Trophoblast cell (in vitro differentiated cells and primary cell): ENCODE results near the gene SLC30A3.

Source experiments
- DNase-seq, 2 donors: peaks; one replicate each; pipeline ENCODE4 v3.0.0-alpha.2; 2016
- H2AFZ ChIP-seq: 2 replicates; pipeline ENCODE4 v1.6.1; 2013; ENCODE audit warnings: low read length, moderate library complexity, mild to moderate bottlenecking; ENCODE audit not compliant: insufficient read depth, poor library complexity
- H2AK5ac ChIP-seq: 2 replicates; pipeline ENCODE4 v1.6.1; 2013; ENCODE audit warnings: mild to moderate bottlenecking, low read length
- H2BK120ac ChIP-seq: 2 replicates; pipeline ENCODE4 v1.6.1; 2013; ENCODE audit warnings: low read length, mild to moderate bottlenecking, moderate library complexity; ENCODE audit not compliant: insufficient read depth, poor library complexity
- H2BK12ac ChIP-seq: 2 replicates; pipeline ENCODE4 v1.6.1; 2013; ENCODE audit warnings: mild to moderate bottlenecking, low read length, moderate library complexity
- H2BK5ac ChIP-seq: 2 replicates; pipeline ENCODE4 v1.6.1; 2013; ENCODE audit warnings: low read length, low read depth, moderate library complexity, mild to moderate bottlenecking; ENCODE audit not compliant: poor library complexity
- H3K14ac ChIP-seq: 2 replicates; pipeline ENCODE4 v1.6.1; 2013; ENCODE audit warnings: mild to moderate bottlenecking, low read length
- H3K18ac ChIP-seq: 2 replicates; pipeline ENCODE4 v1.6.1; 2013; ENCODE audit warnings: mild to moderate bottlenecking, low read length
- H3K23ac ChIP-seq: 2 replicates; pipeline ENCODE4 v1.6.1; 2013; ENCODE audit warnings: low read length
- H3K27ac ChIP-seq: 2 replicates; pipeline ENCODE4 v1.5.1; 2013; ENCODE audit warnings: low read depth, mild to moderate bottlenecking, inconsistent platforms, low read length, moderate library complexity
- H3K27me3 ChIP-seq: 2 replicates; pipeline ENCODE4 v1.6.1; 2013; ENCODE audit warnings: inconsistent platforms, mild to moderate bottlenecking, low read length, moderate library complexity; ENCODE audit not compliant: insufficient read depth
- H3K36me3 ChIP-seq, 2 experiments: 1 replicate in 1 of 2; 2 replicates in 1 of 2; pipeline ENCODE4 v1.6.1; 2013; ENCODE audit warnings: low read length in 2 of 2, mild to moderate bottlenecking in 2 of 2, moderate library complexity in 1 of 2; ENCODE audit not compliant: insufficient read depth in 2 of 2, control insufficient read depth in 1 of 2
- H3K4ac ChIP-seq: 2 replicates; pipeline ENCODE4 v1.6.1; 2013; ENCODE audit warnings: low read depth, mild to moderate bottlenecking, low read length, moderate library complexity
- H3K4me1 ChIP-seq, 2 experiments: 1 replicate in 1 of 2; 2 replicates in 1 of 2; pipeline ENCODE4 v1.6.1; 2013; ENCODE audit warnings: low read length in 2 of 2, mild to moderate bottlenecking in 2 of 2, moderate library complexity in 1 of 2; ENCODE audit not compliant: insufficient read depth in 2 of 2, control insufficient read depth in 1 of 2
- H3K4me2 ChIP-seq: 2 replicates; pipeline ENCODE4 v1.6.1; 2013; ENCODE audit warnings: inconsistent platforms, mild to moderate bottlenecking, low read length, moderate library complexity
- H3K4me3 ChIP-seq: 2 replicates; pipeline ENCODE4 v1.5.1; 2013; ENCODE audit warnings: mild to moderate bottlenecking, low read depth, low read length, inconsistent platforms
- H3K79me1 ChIP-seq: one replicate; pipeline ENCODE4 v1.6.1; 2013; ENCODE audit warnings: low read length
- H3K79me2 ChIP-seq: 2 replicates; pipeline ENCODE4 v1.6.1; 2013; ENCODE audit warnings: low read length, mild to moderate bottlenecking; ENCODE audit not compliant: control insufficient read depth, insufficient read depth, poor library complexity
- H3K9ac ChIP-seq: 2 replicates; pipeline ENCODE4 v1.6.1; 2013; ENCODE audit warnings: mild to moderate bottlenecking, low read length
- H3K9me3 ChIP-seq: 2 replicates; pipeline ENCODE4 v1.6.1; 2013; ENCODE audit warnings: low read depth, mild to moderate bottlenecking, control low read depth, inconsistent platforms, low read length; ENCODE audit not compliant: insufficient read depth
- H4K12ac ChIP-seq: 2 replicates; pipeline ENCODE4 v1.6.1; 2013; ENCODE audit warnings: low read depth, mild to moderate bottlenecking, low read length, moderate library complexity
- H4K8ac ChIP-seq: 2 replicates; pipeline ENCODE4 v1.6.1; 2013; ENCODE audit warnings: low read depth, mild to moderate bottlenecking, low read length, moderate library complexity
- H4K91ac ChIP-seq: one replicate; pipeline ENCODE4 v1.6.1; 2013; ENCODE audit warnings: low read depth, mild to moderate bottlenecking, low read length, moderate library complexity
- WGBS: extraction: QIAGEN DNeasy Blood & Tissue Kit; methylation state at CpG from one replicate; pipeline ENCODE4 v1.1.7; 2013; ENCODE audit warnings: missing lambda C conversion rate; ENCODE audit not compliant: insufficient read length, insufficient coverage; ENCODE audit errors: extremely low coverage; 5-methylcytosine and 5-hydroxymethylcytosine counted together

The SLC30A3 gene

GRCh38 chr2:27298391-27299080 is 35.7 kb upstream of the SLC30A3 start:
- H3K79me1 ChIP-seq: no peaks in the 10 kb centered on the region
- H3K4me2 ChIP-seq: no peak overlapping the region
- H2AK5ac ChIP-seq: no peak overlapping the region
- no peak overlapping the region for H4K12ac ChIP-seq
- H3K36me3 ChIP-seq: no peaks in the 10 kb centered on the region
- H4K91ac ChIP-seq: no peak overlapping the region
- WGBS: no CpG with 5 or more reads among the region's 18 CpGs
- no peak overlapping the region for H3K4me3 ChIP-seq
- H3K14ac ChIP-seq: no peak overlapping the region
- H3K9ac ChIP-seq: no peak overlapping the region
- no peak overlapping the region for H2BK120ac ChIP-seq
- H4K8ac ChIP-seq: no peak overlapping the region
- H3K4me1 ChIP-seq: no peaks in the 10 kb centered on the region
- no peaks in the 10 kb centered on the region for H3K9me3 ChIP-seq
- no peak overlapping the region for H2BK12ac ChIP-seq
- H3K27ac ChIP-seq: no peak overlapping the region
- H3K79me2 ChIP-seq: no peaks in the 10 kb centered on the region
- H3K4ac ChIP-seq: no peak overlapping the region
- H3K18ac ChIP-seq: no peak overlapping the region
- DNase-seq: no peak
- H3K27me3 ChIP-seq: no peaks in the 10 kb centered on the region
- no peak overlapping the region for H2AFZ ChIP-seq
- H2BK5ac ChIP-seq: no peak overlapping the region
- no peak overlapping the region for H3K23ac ChIP-seq

GRCh38 chr2:27297195-27297594 is 34.3 kb upstream of the SLC30A3 start:
- H2BK5ac ChIP-seq: no peak overlapping the region
- H2AK5ac ChIP-seq: no peak overlapping the region
- no peak overlapping the region for H3K4ac ChIP-seq
- H4K12ac ChIP-seq: no peak overlapping the region
- H3K4me1 ChIP-seq: no peaks in the 10 kb centered on the region
- no peak overlapping the region for H4K91ac ChIP-seq
- H4K8ac ChIP-seq: no peak overlapping the region
- H3K4me3 ChIP-seq: no peak overlapping the region
- H3K14ac ChIP-seq: no peak overlapping the region
- no peaks in the 10 kb centered on the region for H3K9me3 ChIP-seq
- no peak overlapping the region for H3K23ac ChIP-seq
- H3K79me1 ChIP-seq: no peaks in the 10 kb centered on the region
- no peak overlapping the region for H2BK120ac ChIP-seq
- no peak overlapping the region for H3K18ac ChIP-seq
- DNase-seq: no peak
- H2BK12ac ChIP-seq: no peak overlapping the region
- no peaks in the 10 kb centered on the region for H3K27me3 ChIP-seq
- no peak overlapping the region for H3K27ac ChIP-seq
- H3K79me2 ChIP-seq: no peaks in the 10 kb centered on the region
- no peak overlapping the region for H3K9ac ChIP-seq
- no CpG with 5 or more reads among the region's 3 CpGs for WGBS
- H3K36me3 ChIP-seq: no peaks in the 10 kb centered on the region
- H2AFZ ChIP-seq: no peak overlapping the region
- no peak overlapping the region for H3K4me2 ChIP-seq

GRCh38 chr2:27296481-27296880 is 33.6 kb upstream of the SLC30A3 start:
- Histone ChIP-seq H3K14ac (no peak overlapping the region), H3K79me2 (no peaks in the 10 kb centered on the region), H3K79me1 (no peaks in the 10 kb centered on the region), H3K18ac (no peak overlapping the region), H4K91ac (no peak overlapping the region), H2BK120ac (no peak overlapping the region), H4K12ac (no peak overlapping the region), H2AFZ (no peak overlapping the region), H3K27me3 (no peaks in the 10 kb centered on the region), H3K36me3 (no peaks in the 10 kb centered on the region), H2AK5ac (no peak overlapping the region), H2BK12ac (no peak overlapping the region), H3K4me3 (no peak overlapping the region), H2BK5ac (no peak overlapping the region), H3K4me1 (no peaks in the 10 kb centered on the region), H3K4ac (no peak overlapping the region), H3K9ac (no peak overlapping the region), H3K4me2 (no peak overlapping the region), H3K9me3 (no peaks in the 10 kb centered on the region), H3K23ac (no peak overlapping the region), H4K8ac (no peak overlapping the region), H3K27ac (no peak overlapping the region)
- no peak for DNase-seq
- WGBS: no CpG with 5 or more reads among the region's 4 CpGs

DNA sequence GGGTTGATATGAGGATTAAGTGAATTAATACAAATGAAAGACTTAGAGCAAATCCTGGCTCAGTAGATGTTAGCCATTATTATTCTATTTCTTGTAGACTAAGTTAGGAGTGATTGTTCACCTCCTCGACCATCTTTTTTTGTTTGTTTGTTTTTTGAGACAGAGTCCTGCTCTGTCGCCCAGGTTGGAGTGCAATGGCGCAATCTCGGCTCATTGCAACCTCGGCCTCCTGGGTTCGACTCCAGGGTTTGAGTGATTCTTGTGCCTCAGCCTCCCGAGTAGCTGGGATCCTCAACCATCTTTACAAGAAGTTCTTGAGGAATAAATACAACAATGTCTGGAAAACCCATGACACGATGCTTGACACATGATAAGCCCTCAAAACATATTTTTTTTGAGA is 32.1 kb upstream of the SLC30A3 start:
- Histone ChIP-seq H3K4me3 (no peak overlapping the region), H3K18ac (no peak overlapping the region), H3K14ac (no peak overlapping the region), H3K9me3 (no peaks in the 10 kb centered on the region), H3K27me3 (no peaks in the 10 kb centered on the region), H2AK5ac (no peak overlapping the region), H3K27ac (no peak overlapping the region), H2AFZ (no peak overlapping the region), H4K91ac (no peak overlapping the region), H4K8ac (no peak overlapping the region), H3K4ac (no peak overlapping the region), H2BK120ac (no peak overlapping the region), H2BK5ac (no peak overlapping the region), H3K4me2 (no peak overlapping the region), H4K12ac (no peak overlapping the region), H3K36me3 (no peaks in the 10 kb centered on the region), H3K79me2 (no peaks in the 10 kb centered on the region), H3K79me1 (no peaks in the 10 kb centered on the region), H3K9ac (no peak overlapping the region), H3K23ac (no peak overlapping the region), H2BK12ac (no peak overlapping the region), H3K4me1 (no peaks in the 10 kb centered on the region)
- WGBS: no CpG with 5 or more reads among the region's 8 CpGs
- no peak for DNase-seq
